Vagina (tissue), 2 donors: ENCODE measurements around the gene SBF2.

ENCODE experiments used
- POLR2A ChIP-seq, 2 donors: fragments of 450-650 bp; IDR thresholded peaks; one replicate each; pipeline ENCODE4 v1.6.1; 2017; ENCODE audit warnings: antibody characterized with exemption in 2 of 2, mild to moderate bottlenecking in 2 of 2, moderate library complexity in 2 of 2
- POLR2AphosphoS5 ChIP-seq, 2 donors: sonication (generic); formaldehyde crosslinking; IDR thresholded peaks; one replicate each; pipeline ENCODE4 v1.9.0; 2017; ENCODE audit warnings: antibody characterized with exemption in 2 of 2, mild to moderate bottlenecking in 2 of 2, low read depth in 1 of 2; ENCODE audit not compliant: insufficient read depth in 1 of 2
- TF ChIP-seq, protein P1 (sequence below), 3 experiments: fragments of 450-650 bp in 2 of 3; fragments of 200-600 bp in 1 of 3; sonication (generic) in 1 of 3; IDR thresholded peaks; one replicate each; pipeline ENCODE4 v1.5.1; 2017 to 2019; ENCODE audit warnings: antibody characterized with exemption in 3 of 3, mild to moderate bottlenecking in 2 of 3, moderate library complexity in 2 of 3

DNA sequence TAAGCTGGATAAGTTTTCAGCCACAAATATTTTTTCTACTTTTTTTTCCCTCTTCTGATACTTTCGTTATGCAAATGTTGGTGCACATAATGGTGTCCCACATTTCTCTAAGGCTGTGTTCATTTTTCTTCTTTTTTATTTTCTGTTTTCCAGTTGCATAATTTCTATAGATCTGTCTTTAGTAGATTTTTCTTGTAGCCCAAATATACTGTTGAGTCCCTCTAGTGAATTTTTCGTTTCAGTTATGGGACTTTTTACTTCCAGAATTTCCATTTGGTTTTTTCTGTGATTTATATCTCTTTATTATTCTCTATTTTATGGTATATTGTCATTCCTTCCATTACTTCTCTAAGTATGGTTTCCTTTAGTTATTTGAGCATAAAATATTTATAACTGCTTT, 558.1 kb downstream of the SBF2 start:
- TF ChIP-seq, protein P1, sequence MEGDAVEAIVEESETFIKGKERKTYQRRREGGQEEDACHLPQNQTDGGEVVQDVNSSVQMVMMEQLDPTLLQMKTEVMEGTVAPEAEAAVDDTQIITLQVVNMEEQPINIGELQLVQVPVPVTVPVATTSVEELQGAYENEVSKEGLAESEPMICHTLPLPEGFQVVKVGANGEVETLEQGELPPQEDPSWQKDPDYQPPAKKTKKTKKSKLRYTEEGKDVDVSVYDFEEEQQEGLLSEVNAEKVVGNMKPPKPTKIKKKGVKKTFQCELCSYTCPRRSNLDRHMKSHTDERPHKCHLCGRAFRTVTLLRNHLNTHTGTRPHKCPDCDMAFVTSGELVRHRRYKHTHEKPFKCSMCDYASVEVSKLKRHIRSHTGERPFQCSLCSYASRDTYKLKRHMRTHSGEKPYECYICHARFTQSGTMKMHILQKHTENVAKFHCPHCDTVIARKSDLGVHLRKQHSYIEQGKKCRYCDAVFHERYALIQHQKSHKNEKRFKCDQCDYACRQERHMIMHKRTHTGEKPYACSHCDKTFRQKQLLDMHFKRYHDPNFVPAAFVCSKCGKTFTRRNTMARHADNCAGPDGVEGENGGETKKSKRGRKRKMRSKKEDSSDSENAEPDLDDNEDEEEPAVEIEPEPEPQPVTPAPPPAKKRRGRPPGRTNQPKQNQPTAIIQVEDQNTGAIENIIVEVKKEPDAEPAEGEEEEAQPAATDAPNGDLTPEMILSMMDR (IDR thresholded peaks at IDR 0.05), result no peak
- TF ChIP-seq POLR2A (IDR thresholded peaks at IDR 0.05), result no peak
- TF ChIP-seq POLR2AphosphoS5 (IDR thresholded peaks at IDR 0.05; ENCODE audit: insufficient read depth in 1 of 2, low read depth in 1 of 2), result no peak
